GM21360 (cell line): ENCODE results near the gene LRRC9.
"Not testable (repeated sequence)": the region's sequence is repeated elsewhere in the genome, so short reads cannot be mapped to it uniquely, and the experiment has no call there.

Source experiments
- ATAC-seq: cut with Tn5 transposase; IDR thresholded peaks from one replicate; pipeline ENCODE4 v1.9.1; 2021; ENCODE audit warnings: mild to moderate bottlenecking, moderate library complexity; ENCODE audit not compliant: unreplicated experiment

Gene LRRC9

GRCh38 chr14:59919570-59920377 is at the start of gene LRRC9:
LRRC9 (plus strand) TSS chr14:59920144.
- ATAC-seq = peak; percentile 28

- ATAC-seq = peak; percentile 61
Measured at GRCh38 chr14:59870277-59871165, 49.4 kb upstream of the LRRC9 start, which contains the start of gene RTN1. RTN1 (minus strand) TSS chr14:59870776; CDS start chr14:59870630, 146 bp downstream.

GRCh38 chr14:59871166-59871495 is 48.8 kb upstream of the LRRC9 start:
- ATAC-seq = no peak

- no peak for ATAC-seq
Measured at GRCh38 chr14:59882957-59883356, 37.0 kb upstream of the LRRC9 start.

- ATAC-seq = no peak
Measured at GRCh38 chr14:59890676-59891075, 29.3 kb upstream of the LRRC9 start.

- no peak for ATAC-seq
Measured at GRCh38 chr14:59895721-59896120, 24.2 kb upstream of the LRRC9 start.

- peak; percentile 52 for ATAC-seq
Measured at GRCh38 chr14:59897757-59898383, 22.1 kb upstream of the LRRC9 start.

GRCh38 chr14:59900556-59900955 is 19.4 kb upstream of the LRRC9 start:
- no peak for ATAC-seq

- ATAC-seq = no peak
Measured at GRCh38 chr14:59904184-59904583, 15.8 kb upstream of the LRRC9 start.

GRCh38 chr14:59905188-59905587 is 14.8 kb upstream of the LRRC9 start:
- no peak for ATAC-seq

- ATAC-seq = no peak
Measured at GRCh38 chr14:59912443-59912842, 7.5 kb upstream of the LRRC9 start.

- ATAC-seq = no peak
Measured at GRCh38 chr14:59913187-59913586, 6.8 kb upstream of the LRRC9 start.

GRCh38 chr14:59918824-59919569 is 947 bp upstream of the LRRC9 start:
- peak; percentile 58 for ATAC-seq

GRCh38 chr14:59920378-59920683 is 387 bp downstream of the LRRC9 start:
- ATAC-seq = no peak

GRCh38 chr14:59925797-59926196 is 5.9 kb downstream of the LRRC9 start:
- ATAC-seq = no peak

GRCh38 chr14:59926534-59926933 is 6.6 kb downstream of the LRRC9 start:
- ATAC-seq = peak; percentile 72

- no peak for ATAC-seq
Measured at GRCh38 chr14:59931237-59931636, 11.3 kb downstream of the LRRC9 start.

GRCh38 chr14:59936145-59936544 is 16.2 kb downstream of the LRRC9 start:
- no peak for ATAC-seq

- ATAC-seq = peak; percentile 95
Measured at GRCh38 chr14:59939828-59940227, 19.9 kb downstream of the LRRC9 start.

GRCh38 chr14:59942296-59942862 is 22.4 kb downstream of the LRRC9 start:
- ATAC-seq = not testable (repeated sequence)

- ATAC-seq = no peak
Measured at GRCh38 chr14:59944909-59945308, 25.0 kb downstream of the LRRC9 start.
